Hepatocyte (in vitro differentiated cells): ENCODE data around the gene KCTD15. TPM values are rescaled to one million over a fixed set of nuclear protein-coding genes. Genes with fewer than 3 reads are reported as not detected.
A peak's percentile ranks its signal among the peaks of the same experiment; 100 is the strongest.

Source experiments
- DNase-seq: peaks from one replicate; pipeline ENCODE4 v3.0.0-alpha.2; 2016; ENCODE audit warnings: low spot score
- H2AFZ ChIP-seq: fragments of 200-600 bp; sonication (generic); 2 replicates; pipeline ENCODE4 v1.6.0; 2016; ENCODE audit warnings: antibody characterized with exemption, mild to moderate bottlenecking
- H3K27ac ChIP-seq: fragments of 200-600 bp; sonication (generic); 2 replicates; pipeline ENCODE4 v1.5.1; 2016; ENCODE audit warnings: mild to moderate bottlenecking
- H3K27me3 ChIP-seq: fragments of 200-600 bp; sonication (generic); 2 replicates; pipeline ENCODE4 v1.6.1; 2016
- H3K36me3 ChIP-seq: fragments of 200-600 bp; sonication (generic); replicated peaks from 2 replicates; pipeline ENCODE4 v1.5.1; 2016; ENCODE audit warnings: low read depth; ENCODE audit not compliant: insufficient read depth
- H3K4me1 ChIP-seq: fragments of 200-600 bp; sonication (generic); 2 replicates; pipeline ENCODE4 v1.5.1; 2016; ENCODE audit warnings: mild to moderate bottlenecking, moderate library complexity; ENCODE audit not compliant: insufficient read depth
- H3K4me2 ChIP-seq: fragments of 200-600 bp; sonication (generic); 2 replicates; pipeline ENCODE4 v1.6.0; 2016
- H3K4me3 ChIP-seq: fragments of 200-600 bp; sonication (generic); 2 replicates; pipeline ENCODE4 v1.5.1; 2016; ENCODE audit warnings: mild to moderate bottlenecking
- H3K79me2 ChIP-seq: fragments of 200-600 bp; sonication (generic); 2 replicates; pipeline ENCODE4 v1.6.0; 2017; ENCODE audit warnings: mild to moderate bottlenecking
- H3K9me2 ChIP-seq: fragments of 200-600 bp; sonication (generic); replicated peaks from 2 replicates; pipeline ENCODE4 v1.6.0; 2017; ENCODE audit warnings: mild to moderate bottlenecking; ENCODE audit not compliant: insufficient read depth
- H3K9me3 ChIP-seq: fragments of 200-600 bp; sonication (generic); 2 replicates; pipeline ENCODE4 v1.5.1; 2016; ENCODE audit warnings: low read depth, mild to moderate bottlenecking
- H4K20me1 ChIP-seq: fragments of 200-600 bp; sonication (generic); 2 replicates; pipeline ENCODE4 v1.6.0; 2016; ENCODE audit warnings: mild to moderate bottlenecking; ENCODE audit not compliant: insufficient read depth, poor library complexity, severe bottlenecking
- EZH2 ChIP-seq: fragments of 200-600 bp; sonication (generic); IDR thresholded peaks from 2 replicates; pipeline ENCODE4 v1.6.1; 2016; ENCODE audit warnings: antibody characterized with exemption, mild to moderate bottlenecking, borderline replicate concordance
- EZH2phosphoT487 ChIP-seq: fragments of 200-600 bp; sonication (generic); IDR thresholded peaks from one replicate; pipeline ENCODE4 v1.6.1; 2018; ENCODE audit warnings: antibody characterized with exemption, mild to moderate bottlenecking, low read depth, moderate library complexity; ENCODE audit not compliant: unreplicated experiment, severe bottlenecking
- WGBS: methylation state at CpG from one replicate; pipeline ENCODE4 v1.1.6; 2016; ENCODE audit warnings: low lambda C conversion rate; ENCODE audit errors: missing lambda C conversion rate; 5-methylcytosine and 5-hydroxymethylcytosine counted together
- polyA plus RNA-seq: library from polyadenylated mRNA; unstranded; fragments of >200 nt; fragmentation: Nextera tagmentation; extraction: Ambion mirVana; gene quantifications from 2 replicates; pipeline ENCODE4 v1.2.1, GENCODE V29; 2016
- total RNA-seq: library from RNA; depleted of rRNA; stranded (reverse); fragments of >200 nt; gene quantifications from 2 replicates; pipeline ENCODE4 v1.2.3, GENCODE V29; 2014
- TF ChIP-seq, protein P1 (sequence below): fragments of 200-600 bp; sonication (generic); IDR thresholded peaks from 2 replicates; pipeline ENCODE4 v1.5.1; 2016; ENCODE audit warnings: antibody characterized with exemption, mild to moderate bottlenecking; ENCODE audit not compliant: poor library complexity

KCTD15 gene
- total and polyA plus RNA-seq, 2 experiments from 2014 or later, result 10.1 to 55.8 TPM

DNA sequence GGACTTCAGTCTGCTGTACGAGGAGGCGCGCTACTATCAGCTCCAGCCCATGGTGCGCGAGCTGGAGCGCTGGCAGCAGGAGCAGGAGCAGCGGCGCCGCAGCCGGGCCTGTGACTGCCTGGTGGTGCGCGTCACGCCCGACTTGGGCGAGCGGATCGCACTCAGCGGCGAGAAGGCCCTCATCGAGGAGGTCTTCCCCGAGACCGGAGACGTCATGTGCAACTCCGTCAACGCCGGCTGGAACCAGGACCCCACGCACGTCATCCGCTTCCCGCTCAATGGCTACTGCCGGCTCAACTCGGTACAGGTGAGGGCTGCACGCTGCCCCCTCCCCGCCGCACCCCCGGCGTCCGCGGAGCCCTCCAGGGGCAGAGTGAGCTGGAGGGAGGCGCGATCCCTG, 14.6 kb downstream of the KCTD15 start:
- WGBS, result 98% methylated on average over 31 of the region's 41 CpGs
- no peaks in the 10 kb centered on the region for H4K20me1 ChIP-seq
- H3K4me3 ChIP-seq, result no peak overlapping the region
- no peak overlapping the region for H3K27ac ChIP-seq
- no peaks in the 10 kb centered on the region for H3K27me3 ChIP-seq
- no peak for DNase-seq
- no peak overlapping the region for H2AFZ ChIP-seq
- no peaks in the 10 kb centered on the region for H3K79me2 ChIP-seq
- H3K4me2 ChIP-seq, result no peak overlapping the region
- H3K9me2 ChIP-seq, result no peaks in the 10 kb centered on the region
- no peaks in the 10 kb centered on the region for H3K4me1 ChIP-seq
- no peaks in the 10 kb centered on the region for H3K36me3 ChIP-seq
- H3K9me3 ChIP-seq, result no peaks in the 10 kb centered on the region
- TF ChIP-seq EZH2phosphoT487 (no peak), EZH2 (no peak)
- TF ChIP-seq, protein P1, sequence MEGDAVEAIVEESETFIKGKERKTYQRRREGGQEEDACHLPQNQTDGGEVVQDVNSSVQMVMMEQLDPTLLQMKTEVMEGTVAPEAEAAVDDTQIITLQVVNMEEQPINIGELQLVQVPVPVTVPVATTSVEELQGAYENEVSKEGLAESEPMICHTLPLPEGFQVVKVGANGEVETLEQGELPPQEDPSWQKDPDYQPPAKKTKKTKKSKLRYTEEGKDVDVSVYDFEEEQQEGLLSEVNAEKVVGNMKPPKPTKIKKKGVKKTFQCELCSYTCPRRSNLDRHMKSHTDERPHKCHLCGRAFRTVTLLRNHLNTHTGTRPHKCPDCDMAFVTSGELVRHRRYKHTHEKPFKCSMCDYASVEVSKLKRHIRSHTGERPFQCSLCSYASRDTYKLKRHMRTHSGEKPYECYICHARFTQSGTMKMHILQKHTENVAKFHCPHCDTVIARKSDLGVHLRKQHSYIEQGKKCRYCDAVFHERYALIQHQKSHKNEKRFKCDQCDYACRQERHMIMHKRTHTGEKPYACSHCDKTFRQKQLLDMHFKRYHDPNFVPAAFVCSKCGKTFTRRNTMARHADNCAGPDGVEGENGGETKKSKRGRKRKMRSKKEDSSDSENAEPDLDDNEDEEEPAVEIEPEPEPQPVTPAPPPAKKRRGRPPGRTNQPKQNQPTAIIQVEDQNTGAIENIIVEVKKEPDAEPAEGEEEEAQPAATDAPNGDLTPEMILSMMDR, result no peak

DNA sequence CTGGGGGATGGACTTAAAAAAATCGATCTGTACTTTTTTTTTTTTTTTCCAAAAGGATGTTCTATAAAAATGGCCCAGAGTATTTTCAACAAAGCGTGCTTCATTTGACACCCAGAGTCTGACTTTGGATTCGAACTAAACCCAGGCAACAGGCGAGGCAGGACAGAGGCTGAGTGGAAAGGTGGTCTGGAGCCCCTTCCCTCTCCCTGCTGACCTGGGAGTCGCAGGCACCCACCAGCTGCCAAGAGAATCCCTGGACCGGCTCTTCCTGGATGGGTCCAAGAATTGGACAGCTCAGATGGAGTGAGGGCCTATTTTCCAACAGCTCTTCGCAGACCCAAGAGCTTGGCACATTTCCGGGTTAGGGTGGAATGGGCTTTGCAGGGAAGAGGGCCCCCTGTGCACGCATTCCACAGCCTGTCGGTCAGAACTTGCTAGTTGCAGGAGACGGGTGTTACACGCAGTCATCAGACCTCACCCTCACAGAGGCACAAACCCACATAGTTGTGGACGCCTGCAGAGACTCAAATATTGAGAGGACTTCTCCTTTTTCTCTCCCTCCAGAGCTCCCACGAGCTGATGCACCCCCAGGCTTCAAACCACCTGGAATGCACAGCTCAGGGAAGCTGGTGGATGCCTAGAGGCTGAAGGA, 15.2 kb downstream of the KCTD15 start:
- WGBS, result 76% methylated on average over 14 of the region's 14 CpGs
- no peak overlapping the region for H3K4me3 ChIP-seq
- H3K9me3 ChIP-seq, result no peaks in the 10 kb centered on the region
- no peaks in the 10 kb centered on the region for H3K9me2 ChIP-seq
- H3K27me3 ChIP-seq, result no peaks in the 10 kb centered on the region
- H3K36me3 ChIP-seq, result no peaks in the 10 kb centered on the region
- no peaks in the 10 kb centered on the region for H3K79me2 ChIP-seq
- no peak for TF ChIP-seq EZH2
- TF ChIP-seq EZH2phosphoT487, result no peak
- TF ChIP-seq, protein P1, result no peak
- H4K20me1 ChIP-seq, result no peaks in the 10 kb centered on the region
- H3K4me1 ChIP-seq, result no peaks in the 10 kb centered on the region
- no peak for DNase-seq
- H2AFZ ChIP-seq, result no peak overlapping the region
- peak overlapping the region; percentile 20 for H3K27ac ChIP-seq
- H3K4me2 ChIP-seq, result no peak overlapping the region

DNA sequence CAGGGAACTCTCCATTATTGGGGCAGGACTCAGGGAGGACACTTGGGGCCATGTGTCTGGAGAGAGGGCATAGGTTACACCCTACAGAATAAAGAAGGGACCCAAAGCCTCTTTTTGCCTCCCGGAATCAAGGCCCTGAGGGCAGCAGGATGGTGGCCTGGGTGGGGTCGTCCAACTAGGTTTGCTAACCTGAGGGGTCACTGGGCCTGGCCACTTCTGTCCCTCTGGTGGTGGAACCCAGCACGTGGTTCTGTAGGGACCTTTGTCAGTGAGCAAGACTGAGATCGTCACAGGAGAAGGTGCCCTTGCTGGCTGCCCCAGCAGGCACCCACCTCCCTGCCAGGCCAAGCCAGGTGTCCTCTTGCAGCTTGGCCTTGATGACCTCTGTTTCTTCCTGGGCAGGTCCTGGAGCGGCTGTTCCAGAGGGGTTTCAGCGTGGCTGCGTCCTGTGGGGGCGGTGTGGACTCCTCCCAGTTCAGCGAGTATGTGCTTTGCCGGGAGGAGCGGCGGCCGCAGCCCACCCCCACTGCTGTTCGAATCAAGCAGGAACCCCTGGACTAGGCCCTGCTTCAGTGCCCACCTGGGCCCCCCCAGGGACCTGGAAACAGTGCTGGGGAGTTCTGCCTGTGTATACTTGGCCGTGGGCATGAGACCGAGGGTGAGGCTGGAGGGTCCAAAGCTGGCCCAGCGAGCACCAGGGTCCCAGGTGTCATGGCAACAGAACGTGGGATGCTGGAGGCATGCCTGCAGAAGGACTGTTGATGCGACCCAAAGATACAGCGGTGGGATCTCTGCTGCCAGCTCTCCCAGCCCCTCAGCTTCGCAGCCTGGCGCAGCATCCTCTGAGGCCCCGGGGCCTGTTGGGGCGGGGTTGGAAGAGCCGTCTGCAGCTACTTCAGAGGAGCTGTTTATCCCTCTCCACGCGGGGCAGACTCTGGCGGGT, 16.0 kb downstream of the KCTD15 start:
- no peaks in the 10 kb centered on the region for H3K27me3 ChIP-seq
- peak overlapping the region; percentile 20 for H3K27ac ChIP-seq
- no peaks in the 10 kb centered on the region for H4K20me1 ChIP-seq
- no peaks in the 10 kb centered on the region for H3K79me2 ChIP-seq
- no peak overlapping the region for H3K4me3 ChIP-seq
- WGBS, result 89% methylated on average over 28 of the region's 28 CpGs
- no peak for DNase-seq
- no peaks in the 10 kb centered on the region for H3K9me2 ChIP-seq
- no peak overlapping the region for H3K4me2 ChIP-seq
- no peak overlapping the region for H2AFZ ChIP-seq
- TF ChIP-seq EZH2phosphoT487 (no peak), EZH2 (no peak)
- TF ChIP-seq, protein P1, result no peak
- no peaks in the 10 kb centered on the region for H3K36me3 ChIP-seq
- no peaks in the 10 kb centered on the region for H3K9me3 ChIP-seq
- H3K4me1 ChIP-seq, result no peaks in the 10 kb centered on the region
